T-helper 2 cell treated with Interferon-gamma antibody and Interleukin-4, amounts not matched to agents 5 μg/mL and 100 μg/mL, for 36 hours (primary cell): ENCODE results near the gene PITPNC1.
"Not testable (repeated sequence)": the region's sequence is repeated elsewhere in the genome, so short reads cannot be mapped to it uniquely, and the experiment has no call there.

Source experiments
- DNase-seq: peaks from one replicate; pipeline ENCODE4 v3.0.0; 2021; ENCODE audit warnings: low spot score
- H3K27ac Mint-ChIP-seq: one replicate; pipeline ENCODE4 v1.8.0; 2021; ENCODE audit warnings: mild to moderate bottlenecking, mixed read lengths
- H3K27me3 Mint-ChIP-seq: one replicate; pipeline ENCODE4 v1.8.0; 2021; ENCODE audit warnings: low read depth, mixed read lengths
- H3K36me3 Mint-ChIP-seq: one replicate; pipeline ENCODE4 v1.8.0; 2021; ENCODE audit warnings: low read depth, mixed read lengths
- H3K4me1 Mint-ChIP-seq: one replicate; pipeline ENCODE4 v1.8.0; 2021; ENCODE audit warnings: low read depth, mixed read lengths
- H3K4me3 Mint-ChIP-seq: one replicate; pipeline ENCODE4 v1.8.0; 2022; ENCODE audit warnings: mild to moderate bottlenecking, moderate library complexity, mixed read lengths
- H3K9me3 Mint-ChIP-seq: one replicate; pipeline ENCODE4 v1.8.0; 2021; ENCODE audit warnings: mixed read lengths

The PITPNC1 gene

GRCh38 chr17:67492251-67492740 is 115.2 kb downstream of the PITPNC1 start:
- H3K36me3 Mint-ChIP-seq = no peaks in the 10 kb centered on the region
- no peaks in the 10 kb centered on the region for H3K27me3 Mint-ChIP-seq
- no peak overlapping the region for H3K4me3 Mint-ChIP-seq
- no peak overlapping the region for H3K27ac Mint-ChIP-seq
- H3K4me1 Mint-ChIP-seq = no peaks in the 10 kb centered on the region
- DNase-seq = no peak
- no peaks in the 10 kb centered on the region for H3K9me3 Mint-ChIP-seq

- Mint-ChIP-seq H3K9me3 (no peaks in the 10 kb centered on the region), H3K4me1 (no peaks in the 10 kb centered on the region), H3K4me3 (no peak overlapping the region), H3K36me3 (no peaks in the 10 kb centered on the region), H3K27me3 (no peaks in the 10 kb centered on the region), H3K27ac (no peak overlapping the region)
- DNase-seq = no peak
Measured at GRCh38 chr17:67492824-67493517, 115.9 kb downstream of the PITPNC1 start.

- DNase-seq = no peak
- Mint-ChIP-seq H3K27ac (no peak overlapping the region), H3K36me3 (no peaks in the 10 kb centered on the region), H3K4me3 (no peak overlapping the region), H3K27me3 (no peaks in the 10 kb centered on the region), H3K9me3 (no peaks in the 10 kb centered on the region), H3K4me1 (no peaks in the 10 kb centered on the region)
Measured at GRCh38 chr17:67493812-67494211, 116.7 kb downstream of the PITPNC1 start.

DNA sequence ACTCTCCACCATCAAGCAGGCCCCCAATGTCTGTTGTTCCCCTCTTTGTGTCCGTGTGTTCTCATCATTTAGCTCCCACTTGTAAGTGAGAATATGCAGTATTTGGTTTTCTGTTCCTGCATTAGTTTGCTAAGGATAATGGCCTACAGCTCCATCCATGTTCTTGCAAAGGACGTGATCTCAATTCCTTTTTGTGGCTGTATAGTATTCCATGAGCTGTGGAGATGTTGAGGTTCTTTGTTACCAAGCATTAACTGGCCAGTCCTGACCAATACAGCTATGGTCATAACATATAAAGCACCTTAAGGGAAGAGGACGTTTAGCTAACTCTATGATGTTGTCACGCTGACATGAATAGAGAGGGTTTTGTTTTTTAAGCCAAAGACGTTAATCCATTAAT is 118.5 kb downstream of the PITPNC1 start:
- not testable (repeated sequence) for H3K27me3 Mint-ChIP-seq, H3K4me1 Mint-ChIP-seq, H3K9me3 Mint-ChIP-seq, H3K36me3 Mint-ChIP-seq, H3K27ac Mint-ChIP-seq, H3K4me3 Mint-ChIP-seq, DNase-seq

- H3K27me3 Mint-ChIP-seq = no peaks in the 10 kb centered on the region
- H3K36me3 Mint-ChIP-seq = no peaks in the 10 kb centered on the region
- no peak overlapping the region for H3K4me3 Mint-ChIP-seq
- H3K9me3 Mint-ChIP-seq = no peaks in the 10 kb centered on the region
- no peak for DNase-seq
- H3K27ac Mint-ChIP-seq = no peak overlapping the region
- H3K4me1 Mint-ChIP-seq = no peaks in the 10 kb centered on the region
Measured at GRCh38 chr17:67496286-67496685, 119.2 kb downstream of the PITPNC1 start.

DNA sequence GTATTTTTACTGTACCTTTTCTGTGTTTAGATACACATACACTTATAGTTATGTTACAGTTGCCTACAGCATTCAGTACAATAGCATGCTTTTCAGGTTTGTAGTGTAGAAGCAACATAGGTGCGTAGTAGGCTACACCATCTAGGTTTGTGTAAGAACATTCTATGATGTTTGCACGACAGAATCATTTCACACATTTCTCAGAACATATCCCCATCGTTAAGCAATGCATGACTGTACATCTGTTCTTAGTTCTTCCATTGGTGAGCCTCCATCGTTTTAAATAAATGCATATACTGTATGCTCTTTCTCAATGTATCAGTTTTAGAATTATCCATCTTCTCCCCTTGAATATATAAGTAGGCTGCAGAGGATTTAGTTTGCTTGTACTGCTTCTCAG is 122.6 kb downstream of the PITPNC1 start:
- Mint-ChIP-seq H3K9me3 (no peaks in the 10 kb centered on the region), H3K27ac (no peak overlapping the region), H3K27me3 (no peaks in the 10 kb centered on the region), H3K4me1 (peaks cover 6% of the 10 kb centered on the region), H3K4me3 (no peak overlapping the region), H3K36me3 (no peaks in the 10 kb centered on the region)
- DNase-seq = no peak

- H3K4me3 Mint-ChIP-seq = no peak overlapping the region
- DNase-seq = no peak
- peaks cover 6% of the 10 kb centered on the region for H3K4me1 Mint-ChIP-seq
- no peaks in the 10 kb centered on the region for H3K9me3 Mint-ChIP-seq
- H3K27ac Mint-ChIP-seq = no peak overlapping the region
- H3K36me3 Mint-ChIP-seq = no peaks in the 10 kb centered on the region
- no peaks in the 10 kb centered on the region for H3K27me3 Mint-ChIP-seq
Measured at GRCh38 chr17:67500261-67500660, 123.2 kb downstream of the PITPNC1 start.

- H3K36me3 Mint-ChIP-seq = no peaks in the 10 kb centered on the region
- H3K27me3 Mint-ChIP-seq = no peaks in the 10 kb centered on the region
- H3K27ac Mint-ChIP-seq = no peak overlapping the region
- peaks cover 6% of the 10 kb centered on the region for H3K4me1 Mint-ChIP-seq
- no peak for DNase-seq
- H3K4me3 Mint-ChIP-seq = no peak overlapping the region
- no peaks in the 10 kb centered on the region for H3K9me3 Mint-ChIP-seq
Measured at GRCh38 chr17:67500677-67501300, 123.7 kb downstream of the PITPNC1 start.

- Mint-ChIP-seq H3K36me3 (peaks cover 3% of the 10 kb centered on the region), H3K27me3 (no peaks in the 10 kb centered on the region), H3K9me3 (peaks cover 4% of the 10 kb centered on the region), H3K4me3 (no peak overlapping the region), H3K4me1 (peaks cover 6% of the 10 kb centered on the region), H3K27ac (no peak overlapping the region)
- no peak for DNase-seq
Measured at GRCh38 chr17:67502151-67502550, 125.1 kb downstream of the PITPNC1 start.

DNA sequence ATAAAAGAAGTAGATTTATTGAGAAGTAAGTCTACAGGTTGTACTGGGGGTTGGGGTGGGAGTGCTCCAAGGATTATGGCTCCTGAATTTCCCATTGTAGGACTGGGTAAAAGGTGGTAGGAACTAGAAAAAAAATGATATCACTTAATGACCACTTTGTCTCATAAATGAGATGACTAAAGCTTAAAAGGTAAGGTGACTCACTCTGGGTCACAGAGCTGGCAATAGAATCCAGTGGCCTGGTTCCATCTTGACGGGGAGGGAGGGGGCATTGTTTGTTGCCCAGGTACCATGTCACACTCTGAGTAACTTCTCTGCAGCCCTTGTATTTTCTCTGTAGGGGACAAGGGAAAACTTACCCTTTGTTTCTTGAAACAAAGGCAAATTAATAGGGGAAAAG is 126.1 kb downstream of the PITPNC1 start:
- no peaks in the 10 kb centered on the region for H3K27me3 Mint-ChIP-seq
- H3K36me3 Mint-ChIP-seq = peaks cover 7% of the 10 kb centered on the region

DNA sequence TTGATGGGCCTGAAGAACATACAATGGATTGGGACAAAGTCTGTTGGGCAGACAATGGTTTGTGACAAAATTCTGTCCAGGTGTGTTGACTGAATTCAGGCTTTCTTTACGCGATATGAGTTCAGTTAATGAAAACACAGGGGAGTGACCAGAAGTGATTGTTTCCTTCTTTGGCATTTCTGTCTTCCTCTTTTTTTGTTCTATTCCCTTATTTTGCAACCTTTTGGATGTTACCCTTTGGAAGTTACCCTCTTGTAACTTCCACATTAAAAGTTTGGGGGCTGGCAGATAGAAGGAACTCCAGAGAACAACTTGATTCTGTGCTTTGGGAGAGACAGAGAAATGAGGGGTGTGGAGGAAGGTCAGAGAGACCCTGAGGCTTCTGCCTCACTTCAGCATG is 126.7 kb downstream of the PITPNC1 start:
- H3K27me3 Mint-ChIP-seq = no peaks in the 10 kb centered on the region
- peaks cover 6% of the 10 kb centered on the region for H3K4me1 Mint-ChIP-seq
- H3K4me3 Mint-ChIP-seq = no peak overlapping the region
- DNase-seq = no peak
- no peak overlapping the region for H3K27ac Mint-ChIP-seq
- H3K36me3 Mint-ChIP-seq = peaks cover 8% of the 10 kb centered on the region
- H3K9me3 Mint-ChIP-seq = peaks cover 15% of the 10 kb centered on the region

More for the DNA sequence above, 126.1 kb downstream of the PITPNC1 start:
- H3K4me3 Mint-ChIP-seq = no peak overlapping the region
- H3K4me1 Mint-ChIP-seq = peaks cover 6% of the 10 kb centered on the region
- H3K27ac Mint-ChIP-seq = no peak overlapping the region
- no peak for DNase-seq
- H3K9me3 Mint-ChIP-seq = peaks cover 11% of the 10 kb centered on the region

- DNase-seq = no peak
- Mint-ChIP-seq H3K36me3 (peaks cover 8% of the 10 kb centered on the region), H3K27ac (no peak overlapping the region), H3K4me3 (no peak overlapping the region), H3K9me3 (peaks cover 15% of the 10 kb centered on the region), H3K27me3 (no peaks in the 10 kb centered on the region), H3K4me1 (peaks cover 6% of the 10 kb centered on the region)
Measured at GRCh38 chr17:67504182-67504581, 127.1 kb downstream of the PITPNC1 start.

DNA sequence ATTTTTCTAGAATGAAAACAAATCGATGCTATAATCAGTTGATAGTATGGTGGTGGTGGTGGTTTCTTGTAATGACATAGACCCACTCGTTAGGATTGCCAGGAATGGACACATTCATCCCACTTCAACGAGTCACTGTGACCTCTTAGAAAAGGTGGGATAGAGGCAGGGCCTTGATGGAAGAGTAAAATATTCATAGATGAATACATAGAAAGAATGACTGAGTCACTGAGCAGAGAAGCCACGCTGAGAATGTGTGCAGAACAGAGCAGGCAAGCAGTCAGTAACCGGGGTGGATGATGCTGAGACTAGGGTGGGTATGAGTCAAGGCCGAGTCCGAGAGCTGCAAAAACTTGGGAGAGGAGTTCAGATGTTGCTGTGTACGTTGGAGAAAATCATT is 129.9 kb downstream of the PITPNC1 start:
- no peak for DNase-seq
- no peaks in the 10 kb centered on the region for H3K27me3 Mint-ChIP-seq
- H3K27ac Mint-ChIP-seq = no peak overlapping the region
- peaks cover 8% of the 10 kb centered on the region for H3K4me1 Mint-ChIP-seq
- H3K9me3 Mint-ChIP-seq = peaks cover 15% of the 10 kb centered on the region
- H3K4me3 Mint-ChIP-seq = no peak overlapping the region
- H3K36me3 Mint-ChIP-seq = peaks cover 8% of the 10 kb centered on the region

DNA sequence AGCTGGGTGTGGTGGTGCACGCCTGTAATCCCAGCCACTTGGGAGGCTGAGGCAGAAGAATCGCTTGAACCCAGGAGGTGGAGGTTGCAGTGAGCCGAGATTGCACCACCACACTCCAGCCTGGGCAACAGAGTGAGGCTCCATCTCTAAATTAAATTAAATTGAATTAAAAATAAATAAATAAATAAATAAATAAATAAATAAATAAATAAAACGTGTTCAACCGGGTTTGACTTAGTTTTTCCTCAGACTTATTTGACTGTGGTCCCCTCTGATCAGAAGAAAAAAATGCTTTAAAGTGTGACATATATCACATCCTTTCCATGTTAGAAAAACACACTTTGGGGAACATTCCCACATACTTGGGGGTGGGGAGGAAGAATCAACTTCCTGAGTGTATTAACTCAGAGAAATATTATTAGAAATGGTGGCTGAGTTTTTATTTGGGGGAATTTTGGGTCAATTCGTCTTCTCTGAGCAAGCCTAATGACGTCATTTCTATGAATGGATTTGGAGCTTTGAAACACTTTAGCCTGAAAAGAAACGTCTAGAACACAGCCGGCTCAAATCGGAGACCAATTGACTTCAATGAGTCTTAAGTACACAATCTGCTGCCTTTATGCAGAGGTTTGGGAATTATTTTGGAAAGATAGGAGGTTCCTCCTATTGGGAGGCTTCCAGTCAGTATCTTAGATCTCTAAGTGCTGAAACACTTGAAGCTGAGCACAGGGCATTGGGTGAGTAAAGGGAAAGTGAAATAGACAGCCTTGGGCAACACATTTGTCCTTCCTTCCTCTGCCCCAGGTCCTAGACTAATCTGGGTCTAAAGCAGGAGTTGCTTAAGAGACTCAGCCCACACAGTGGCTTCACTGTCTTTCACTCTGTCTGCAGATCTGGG is 132.6 kb downstream of the PITPNC1 start:
- DNase-seq = no peak
- peaks cover 8% of the 10 kb centered on the region for H3K36me3 Mint-ChIP-seq
- peaks cover 2% of the 10 kb centered on the region for H3K4me1 Mint-ChIP-seq
- no peak overlapping the region for H3K4me3 Mint-ChIP-seq
- H3K9me3 Mint-ChIP-seq = peaks cover 15% of the 10 kb centered on the region
- no peak overlapping the region for H3K27ac Mint-ChIP-seq
- no peaks in the 10 kb centered on the region for H3K27me3 Mint-ChIP-seq
